HG02885 (cell line): ENCODE measurements around the gene LEFTY2.
"Not testable (repeated sequence)": the region's sequence is repeated elsewhere in the genome, so short reads cannot be mapped to it uniquely, and the experiment has no call there.

ENCODE experiments used
- ATAC-seq: cut with Tn5 transposase; IDR thresholded peaks from one replicate; pipeline ENCODE4 v1.9.1; 2021; ENCODE audit warnings: mild to moderate bottlenecking; ENCODE audit not compliant: unreplicated experiment, poor library complexity

LEFTY2 gene

GRCh38 chr1:225908013-225908640 is 32.9 kb downstream of the LEFTY2 start:
- ATAC-seq = no peak

- no peak for ATAC-seq
Measured at GRCh38 chr1:225907341-225907740, 33.7 kb downstream of the LEFTY2 start.

GRCh38 chr1:225906467-225906866 is 34.6 kb downstream of the LEFTY2 start:
- no peak for ATAC-seq

GRCh38 chr1:225903623-225904022 is 37.4 kb downstream of the LEFTY2 start:
- no peak for ATAC-seq

GRCh38 chr1:225899044-225899925 is 41.7 kb downstream of the LEFTY2 start:
- no peak for ATAC-seq

GRCh38 chr1:225897595-225898514 is 43.2 kb downstream of the LEFTY2 start:
- no peak for ATAC-seq

- ATAC-seq = peak; percentile 100
Measured at GRCh38 chr1:225896937-225897549, 44.0 kb downstream of the LEFTY2 start.

GRCh38 chr1:225896494-225896893 is 44.5 kb downstream of the LEFTY2 start:
- no peak for ATAC-seq

- no peak for ATAC-seq
Measured at GRCh38 chr1:225892307-225892706, 48.7 kb downstream of the LEFTY2 start.

- ATAC-seq = no peak
Measured at GRCh38 chr1:225891229-225891972, 49.6 kb downstream of the LEFTY2 start.

GRCh38 chr1:225890346-225891228 is 50.4 kb downstream of the LEFTY2 start:
- ATAC-seq = no peak

GRCh38 chr1:225889743-225890142 is 51.3 kb downstream of the LEFTY2 start:
- ATAC-seq = no peak

GRCh38 chr1:225888898-225889601 is 52.0 kb downstream of the LEFTY2 start, which contains the start of gene LEFTY1:
Gene LEFTY1, minus strand, starts transcription at chr1:225889146. Its CDS starts 80 bp downstream, at chr1:225889066.
- no peak for ATAC-seq

- ATAC-seq = no peak
Measured at GRCh38 chr1:225888289-225888897, 52.6 kb downstream of the LEFTY2 start.

GRCh38 chr1:225887554-225888288 is 53.3 kb downstream of the LEFTY2 start:
- ATAC-seq = not testable (repeated sequence)

GRCh38 chr1:225887030-225887314 is 54.0 kb downstream of the LEFTY2 start:
- ATAC-seq = no peak
